Ovary (tissue), 9 donors: Measurements from ENCODE around the gene CDC42EP4. TPM values are rescaled to one million over a fixed set of nuclear protein-coding genes. Genes with fewer than 3 reads are reported as not detected.
A peak's percentile ranks its signal among the peaks of the same experiment; 100 is the strongest.

Experiments
- DNase-seq, 5 donors: peaks; one replicate each; pipeline ENCODE4 v3.0.0-alpha.2; 2019 to 2020
- H3K27ac ChIP-seq, 2 donors: fragments of 200-600 bp; one replicate each; pipeline versions ENCODE4 v1.5.1 to v1.8.0; 2019 to 2022
- H3K27me3 ChIP-seq: fragments of 200-600 bp; one replicate; pipeline ENCODE4 v1.8.0; 2022
- H3K36me3 ChIP-seq: fragments of 200-600 bp; sonication (generic); one replicate; pipeline ENCODE4 v1.5.1; 2019
- H3K4me1 ChIP-seq: one replicate; pipeline ENCODE4 v1.8.1; 2013; ENCODE audit warnings: mild to moderate bottlenecking, moderate library complexity; ENCODE audit not compliant: insufficient read depth
- H3K4me3 ChIP-seq: fragments of 200-600 bp; sonication (generic); one replicate; pipeline ENCODE4 v1.5.1; 2017
- H3K9me3 ChIP-seq, 2 donors: fragments of 200-600 bp in 1 of 2; sonication (generic) in 1 of 2; one replicate each; pipeline versions ENCODE4 v1.5.1 to v1.8.1; 2013 to 2019; ENCODE audit warnings: mild to moderate bottlenecking in 1 of 2, moderate library complexity in 1 of 2
- EP300 ChIP-seq: sonication (generic); formaldehyde crosslinking; IDR thresholded peaks from one replicate; pipeline ENCODE4 v1.6.1; 2017; ENCODE audit warnings: antibody characterized with exemption
- POLR2A ChIP-seq: fragments of 450-650 bp; IDR thresholded peaks from one replicate; pipeline ENCODE4 v1.6.1; 2017; ENCODE audit warnings: antibody characterized with exemption, mild to moderate bottlenecking, moderate library complexity
- WGBS, 3 donors: extraction: QIAGEN DNeasy Blood & Tissue Kit in 1 of 3; methylation state at CpG; one replicate each; pipeline versions ENCODE4 v1.1.5 to v1.1.7; 2013 to 2017; 5-methylcytosine and 5-hydroxymethylcytosine counted together
- intact Hi-C, 4 donors: fragments of 100-400 bp; cut with DNase I; formaldehyde crosslinking; loops; one replicate each; pipeline versions ENCODE4 v1.11.0 to v1.15.1; 2022 to 2023
- polyA plus RNA-seq, 2 donors: library from polyadenylated mRNA; stranded (reverse); fragments of 200-250 nt in 1 of 2; fragments of 350-450 nt in 1 of 2; fragmentation: Illumina TruSeq in 1 of 2; extraction: RNeasy Lipid Tissue Mini Kit (QIAGEN cat#74804) in 1 of 2; gene quantifications; one replicate each; pipeline ENCODE4 v1.2.3, GENCODE V29; 2013 to 2014
- total RNA-seq, 7 donors: library from RNA; depleted of rRNA in 2 of 7; stranded (reverse); fragments of >200 nt in 2 of 7; fragmentation: NEBNext Ultra II Directional in 3 of 7; extraction: Animal tissue kit (Norgen Biotek cat#: 25700) in 3 of 7; gene quantifications; one replicate each; pipeline versions ENCODE4 v1.1.0 to v1.2.4, GENCODE V29; 2016 to 2023
- TF ChIP-seq, protein P1 (sequence below), 3 donors: fragments of 450-650 bp in 2 of 3; fragments of 200-600 bp in 1 of 3; IDR thresholded peaks; one replicate each; pipeline versions ENCODE4 v1.5.1 to v1.8.0; 2016 to 2022; ENCODE audit warnings: antibody characterized with exemption in 3 of 3, mild to moderate bottlenecking in 1 of 3
- donor health status: DM: no; HTN: no; CAD: no; lungs with moderate emphysema.
- donor health status: DM: no; HTN: no; CAD: no.
- donor health status: Bipolar disorder and iron deficiency.
- donor health status: DM: yes; HTN: yes; CAD: no.
- donor health status: DM: no; HTN: no; CAD: no.
- donor health status: DM: yes; HTN: yes; CAD: no.

Gene CDC42EP4
- total and polyA plus RNA-seq, 9 donors, result 59.0 to 171 (median 106) TPM

DNA sequence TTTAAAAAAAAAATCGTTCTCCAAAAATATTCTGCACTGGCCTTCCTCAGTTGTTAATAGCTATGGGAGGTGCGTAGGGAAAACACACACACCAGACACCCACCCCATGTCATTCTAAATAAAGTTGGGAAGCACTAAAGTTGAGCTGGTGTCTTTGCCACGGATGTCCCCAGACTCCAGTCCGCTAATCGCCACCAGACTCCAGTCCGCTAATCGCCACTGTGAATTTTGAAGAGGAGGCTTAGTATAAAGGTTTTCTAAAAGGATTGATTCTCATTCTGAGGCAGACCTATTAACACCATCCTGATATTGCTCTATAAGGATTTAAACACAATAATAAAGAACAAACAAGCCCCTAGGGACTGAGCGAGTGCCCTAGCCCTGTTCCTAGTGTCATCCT lies 27.4 kb downstream of the CDC42EP4 start:
- 23 to 40% (median 28%) methylated on average over 8 of the region's 8 CpGs for WGBS, 3 donors

DNA sequence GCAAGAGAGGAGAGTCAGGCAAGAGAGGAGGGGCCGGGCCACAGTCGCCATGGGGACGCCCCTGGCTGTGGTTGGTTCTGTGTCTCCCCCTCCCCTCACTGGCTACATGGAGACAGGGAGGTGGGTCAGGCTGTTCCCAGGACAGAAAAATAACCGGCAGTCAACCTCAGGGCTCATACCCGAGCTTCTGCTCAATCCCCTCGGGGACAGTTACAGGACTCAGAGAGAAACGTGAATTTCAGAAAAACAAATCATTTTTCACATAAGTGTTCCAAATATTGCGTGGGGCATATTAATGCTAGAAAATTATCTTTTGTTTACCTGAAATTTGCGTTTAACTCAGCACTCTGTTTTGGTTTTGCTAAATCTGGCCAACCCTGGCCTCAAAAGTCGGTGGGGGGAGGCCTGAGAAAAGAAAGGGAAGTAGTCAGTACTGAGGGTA lies 27.9 kb downstream of the CDC42EP4 start:
- Histone ChIP-seq H3K4me3 (no peak overlapping the region), H3K27ac (peak overlapping the region; percentile 44 to 86), H3K4me1 (peaks cover 62% of the 10 kb centered on the region), H3K9me3 (no peaks in the 10 kb centered on the region), H3K36me3 (no peaks in the 10 kb centered on the region), H3K27me3 (no peaks in the 10 kb centered on the region)
- TF ChIP-seq EP300, result no peak
- TF ChIP-seq, protein P1, sequence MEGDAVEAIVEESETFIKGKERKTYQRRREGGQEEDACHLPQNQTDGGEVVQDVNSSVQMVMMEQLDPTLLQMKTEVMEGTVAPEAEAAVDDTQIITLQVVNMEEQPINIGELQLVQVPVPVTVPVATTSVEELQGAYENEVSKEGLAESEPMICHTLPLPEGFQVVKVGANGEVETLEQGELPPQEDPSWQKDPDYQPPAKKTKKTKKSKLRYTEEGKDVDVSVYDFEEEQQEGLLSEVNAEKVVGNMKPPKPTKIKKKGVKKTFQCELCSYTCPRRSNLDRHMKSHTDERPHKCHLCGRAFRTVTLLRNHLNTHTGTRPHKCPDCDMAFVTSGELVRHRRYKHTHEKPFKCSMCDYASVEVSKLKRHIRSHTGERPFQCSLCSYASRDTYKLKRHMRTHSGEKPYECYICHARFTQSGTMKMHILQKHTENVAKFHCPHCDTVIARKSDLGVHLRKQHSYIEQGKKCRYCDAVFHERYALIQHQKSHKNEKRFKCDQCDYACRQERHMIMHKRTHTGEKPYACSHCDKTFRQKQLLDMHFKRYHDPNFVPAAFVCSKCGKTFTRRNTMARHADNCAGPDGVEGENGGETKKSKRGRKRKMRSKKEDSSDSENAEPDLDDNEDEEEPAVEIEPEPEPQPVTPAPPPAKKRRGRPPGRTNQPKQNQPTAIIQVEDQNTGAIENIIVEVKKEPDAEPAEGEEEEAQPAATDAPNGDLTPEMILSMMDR (IDR thresholded peaks at IDR 0.05), result no peak
- intact Hi-C loops, result no loop called here
- DNase-seq, result peak; percentile 88 to 92 (median 90)
- 3 to 16% (median 10%) methylated on average over 10 of the region's 10 CpGs for WGBS, 3 donors

More for the DNA sequence above, 27.4 kb downstream of the CDC42EP4 start:
- no peak for TF ChIP-seq EP300
- TF ChIP-seq POLR2A, result no peak
- TF ChIP-seq, protein P1 (IDR thresholded peaks at IDR 0.05), result no peak
- no peaks in the 10 kb centered on the region for H3K36me3 ChIP-seq
- no peaks in the 10 kb centered on the region for H3K27me3 ChIP-seq
- no peak overlapping the region for H3K4me3 ChIP-seq
- H3K4me1 ChIP-seq, result peaks cover 64% of the 10 kb centered on the region
- no peak for DNase-seq
- intact Hi-C loops, result no loop called here
- H3K27ac ChIP-seq, result peak overlapping the region in 1 of 2 donors; percentile 86
- H3K9me3 ChIP-seq, result no peaks in the 10 kb centered on the region

DNA sequence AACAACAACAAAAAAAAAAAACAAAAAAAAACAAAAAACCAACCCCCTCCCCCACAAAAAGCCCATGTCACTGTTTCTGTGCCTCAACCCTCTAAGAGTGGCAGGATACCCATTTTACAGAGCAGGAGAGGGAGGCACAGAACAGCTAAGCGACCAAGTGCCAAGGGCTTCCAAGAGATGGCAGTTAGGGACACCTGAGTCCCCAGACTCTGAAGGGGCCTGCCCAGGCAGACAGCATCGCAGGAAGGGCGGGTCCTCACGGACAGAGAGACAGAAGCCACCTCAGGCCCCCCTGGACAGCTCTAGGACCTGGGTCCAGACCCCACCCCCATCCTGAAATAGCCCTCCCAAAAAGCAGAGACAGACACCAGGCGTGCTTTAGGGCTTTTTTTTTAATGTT lies 28.6 kb downstream of the CDC42EP4 start:
- Histone ChIP-seq H3K27me3 (no peaks in the 10 kb centered on the region), H3K9me3 (no peaks in the 10 kb centered on the region), H3K4me1 (peaks cover 59% of the 10 kb centered on the region), H3K27ac (peak overlapping the region; percentile 44 to 86), H3K4me3 (no peak overlapping the region), H3K36me3 (no peaks in the 10 kb centered on the region)
- DNase-seq, result peak in 3 of 5 donors; percentile 42 to 61 (median 60)
- 71 to 76% (median 75%) methylated on average over 5 of the region's 5 CpGs for WGBS, 3 donors
- intact Hi-C loops, result no loop called here
- TF ChIP-seq POLR2A (no peak), EP300 (no peak)
- TF ChIP-seq, protein P1 (IDR thresholded peaks at IDR 0.05), result no peak

DNA sequence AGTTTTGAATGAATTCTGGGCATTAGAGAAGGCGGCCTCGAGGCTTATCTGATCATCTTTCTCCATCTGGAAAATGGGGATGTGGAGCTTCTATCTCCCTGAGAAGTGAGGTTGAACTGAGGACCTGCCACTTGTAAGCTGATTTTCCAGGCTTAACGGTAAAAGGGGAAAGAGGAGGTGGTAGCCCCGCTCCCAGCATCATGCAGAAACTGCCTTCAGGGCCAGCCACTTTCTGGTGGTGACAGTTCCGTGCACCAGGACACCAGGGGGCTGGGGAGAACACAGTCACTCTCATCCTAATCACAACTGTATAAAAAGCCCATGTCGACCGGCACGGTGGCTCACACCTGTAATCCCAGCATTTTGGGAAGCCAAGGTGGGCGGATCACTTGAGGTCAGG lies 29.2 kb downstream of the CDC42EP4 start:
- TF ChIP-seq EP300, result no peak
- no peak for TF ChIP-seq POLR2A
- TF ChIP-seq, protein P1 (IDR thresholded peaks at IDR 0.05), result no peak
- no peaks in the 10 kb centered on the region for H3K36me3 ChIP-seq
- H3K4me3 ChIP-seq, result no peak overlapping the region
- no peaks in the 10 kb centered on the region for H3K27me3 ChIP-seq
- H3K4me1 ChIP-seq, result peaks cover 58% of the 10 kb centered on the region
- no peaks in the 10 kb centered on the region for H3K9me3 ChIP-seq
- peak overlapping the region in 1 of 2 donors; percentile 86 for H3K27ac ChIP-seq
- 85 to 91% (median 90%) methylated on average over 9 of the region's 9 CpGs for WGBS, 3 donors
- no peak for DNase-seq
- intact Hi-C loops, result no loop called here
